GM18526 (cell line): ENCODE data around the gene FCER2.

Source experiments
- POLR2A ChIP-seq: IDR thresholded peaks from 3 replicates; pipeline ENCODE4 v1.6.1; 2011; ENCODE audit not compliant: insufficient read length; ENCODE audit errors: extremely low read depth

FCER2 gene

DNA sequence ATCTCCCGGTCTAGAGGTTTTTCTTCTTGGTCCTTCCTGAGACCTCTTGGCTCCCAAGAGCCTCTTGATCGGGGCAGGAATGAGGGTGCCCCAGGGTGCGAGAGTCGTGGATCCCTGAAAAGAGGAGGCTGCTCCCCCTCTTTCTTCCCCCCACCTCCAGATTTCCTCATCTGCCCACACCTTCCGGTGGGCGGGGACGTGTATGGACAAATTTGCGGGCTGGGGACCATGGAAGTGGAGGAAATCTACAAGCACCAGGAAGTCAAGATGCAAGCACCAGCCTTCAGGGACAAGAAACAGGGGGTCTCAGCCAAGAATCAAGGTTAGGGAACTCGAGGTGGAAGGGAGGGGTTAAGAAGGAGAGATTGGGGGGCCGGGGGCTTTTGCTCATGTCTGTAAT, 25.1 kb downstream of the FCER2 start, which contains the start of gene MCEMP1:
Gene MCEMP1, plus strand, starts transcription at position 237 of the 400 bp plus-strand sequence. Its CDS starts 31 bp downstream, at position 268.
- TF ChIP-seq POLR2A, result no peak

DNA sequence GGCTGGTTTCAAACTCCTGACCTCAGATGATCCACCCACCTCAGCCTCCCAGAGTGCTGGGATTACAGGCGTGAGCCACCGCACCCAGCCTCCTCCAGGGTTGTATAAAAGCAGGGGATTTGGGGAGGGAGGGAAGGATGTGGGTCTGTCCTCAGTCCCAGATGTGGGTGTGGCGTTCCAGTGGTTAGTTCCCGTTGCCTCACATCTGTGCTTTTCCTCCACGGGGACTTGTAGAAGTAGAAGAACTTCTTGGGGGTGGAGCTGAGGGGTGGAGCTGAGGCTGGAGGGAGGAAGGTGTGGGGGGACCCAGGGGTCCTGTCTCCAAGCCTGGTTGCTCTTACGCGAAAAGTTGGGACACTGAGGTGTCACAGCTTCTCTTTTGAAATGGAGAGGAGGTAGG, 25.6 kb downstream of the FCER2 start:
- no peak for TF ChIP-seq POLR2A

DNA sequence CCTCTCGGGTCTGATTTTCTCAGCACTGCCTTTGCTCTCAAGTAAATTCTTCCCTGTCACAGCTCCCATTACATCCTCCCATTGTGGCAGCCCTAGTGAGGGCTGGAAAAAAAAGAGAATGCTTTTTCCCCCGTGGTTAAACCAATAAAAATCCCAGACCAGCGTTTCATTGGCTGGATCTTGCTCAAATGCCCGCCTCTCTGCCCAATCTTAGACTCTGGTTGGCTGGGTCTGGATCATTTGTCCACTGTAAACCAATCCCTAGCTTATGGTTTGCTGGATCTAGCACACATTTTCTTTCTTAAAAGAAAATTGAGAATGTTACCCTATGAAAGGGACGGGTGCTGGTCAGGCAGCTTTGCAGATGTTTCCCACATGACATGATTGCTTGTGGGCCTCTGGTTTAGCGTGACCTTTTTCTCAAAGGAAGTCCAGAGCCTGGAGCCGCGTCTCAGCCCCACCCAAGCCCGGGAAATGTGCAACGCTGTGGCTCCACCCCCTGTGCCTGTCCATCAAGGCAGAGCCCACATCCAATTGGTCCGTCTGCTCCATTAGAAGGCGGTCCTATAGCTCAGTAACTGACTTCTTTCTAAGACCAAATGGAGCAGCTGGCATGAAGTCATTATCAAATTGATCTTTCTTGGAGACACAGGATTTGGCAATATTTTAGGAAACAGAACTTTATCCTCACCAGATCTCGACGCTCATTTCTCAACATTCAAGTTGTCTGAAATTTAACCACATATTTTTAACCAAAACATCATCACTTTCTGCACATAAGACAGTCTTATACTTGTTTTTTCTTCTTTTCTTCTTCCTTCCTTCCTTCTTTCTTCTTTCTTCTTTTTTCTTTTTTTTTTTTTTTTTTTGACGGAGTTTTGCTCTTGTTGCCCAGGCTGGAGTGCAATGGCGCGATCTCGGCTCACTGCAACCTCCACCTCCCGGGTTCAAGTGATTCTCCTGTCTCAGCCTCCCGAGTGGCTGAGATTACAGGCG, 27.6 kb downstream of the FCER2 start:
- TF ChIP-seq POLR2A, result no peak

DNA sequence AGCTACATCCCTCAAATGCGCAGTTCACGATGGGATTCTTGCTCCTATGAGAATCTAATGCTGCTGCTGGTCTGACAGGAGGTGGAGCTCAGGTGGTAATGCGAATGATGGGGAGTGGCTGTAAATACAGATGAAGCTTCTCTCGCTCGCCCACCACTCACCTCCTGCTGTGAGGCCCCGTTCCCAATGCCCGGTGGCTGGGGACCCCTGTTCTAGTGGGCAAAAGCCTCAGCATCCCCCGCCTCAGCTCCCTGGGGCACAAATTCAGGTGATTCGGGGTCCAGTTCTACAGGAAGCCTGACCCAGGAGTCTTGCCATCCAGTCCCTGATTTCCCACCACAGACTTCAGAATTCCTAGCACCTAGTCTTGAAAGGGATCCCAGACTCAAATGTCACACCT, 29.4 kb downstream of the FCER2 start:
- no peak for TF ChIP-seq POLR2A

DNA sequence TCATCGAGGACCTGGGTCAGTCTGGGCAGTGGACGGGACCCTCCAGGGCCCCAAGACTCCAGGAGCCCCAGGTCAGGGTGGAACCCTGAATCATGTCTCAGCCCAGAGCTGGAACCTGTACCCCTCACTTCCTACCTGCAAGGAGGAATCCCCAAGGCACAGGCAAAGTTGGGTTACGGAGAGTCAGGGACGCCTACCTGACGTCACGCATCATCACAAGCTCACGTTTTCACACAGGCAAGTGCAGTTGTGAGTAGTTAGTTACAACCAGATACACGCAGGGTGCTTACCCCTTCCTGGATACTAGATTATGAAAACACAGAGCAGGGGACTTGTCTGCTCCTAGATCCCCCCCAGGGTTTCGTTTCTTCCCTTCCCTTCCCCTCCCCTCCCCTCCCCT, 31.1 kb downstream of the FCER2 start:
- TF ChIP-seq POLR2A, result no peak

DNA sequence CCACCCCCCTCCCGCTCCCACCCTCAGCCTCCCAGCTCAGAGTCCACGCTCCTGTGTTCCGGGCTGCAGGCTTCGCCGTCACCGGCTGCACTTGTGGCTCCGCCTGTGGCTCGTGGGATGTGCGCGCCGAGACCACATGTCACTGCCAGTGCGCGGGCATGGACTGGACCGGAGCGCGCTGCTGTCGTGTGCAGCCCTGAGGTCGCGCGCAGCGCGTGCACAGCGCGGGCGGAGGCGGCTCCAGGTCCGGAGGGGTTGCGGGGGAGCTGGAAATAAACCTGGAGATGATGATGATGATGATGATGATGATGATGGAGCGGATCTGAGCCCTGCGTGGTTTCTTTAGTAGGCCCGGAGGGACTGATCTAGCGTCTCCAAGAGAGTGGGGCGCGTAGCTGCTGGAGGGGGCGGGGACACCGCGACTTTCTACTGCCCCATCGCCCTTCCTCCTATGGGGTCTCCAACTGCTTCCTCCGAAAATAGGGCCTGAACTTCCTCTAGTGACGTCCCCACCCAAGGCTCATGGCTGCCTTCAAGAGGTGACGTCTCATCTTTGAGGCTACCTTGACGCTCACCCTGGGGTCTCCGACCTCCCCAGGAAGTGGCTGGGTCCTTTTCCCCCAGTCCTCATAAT, 31.7 kb downstream of the FCER2 start:
- no peak for TF ChIP-seq POLR2A

DNA sequence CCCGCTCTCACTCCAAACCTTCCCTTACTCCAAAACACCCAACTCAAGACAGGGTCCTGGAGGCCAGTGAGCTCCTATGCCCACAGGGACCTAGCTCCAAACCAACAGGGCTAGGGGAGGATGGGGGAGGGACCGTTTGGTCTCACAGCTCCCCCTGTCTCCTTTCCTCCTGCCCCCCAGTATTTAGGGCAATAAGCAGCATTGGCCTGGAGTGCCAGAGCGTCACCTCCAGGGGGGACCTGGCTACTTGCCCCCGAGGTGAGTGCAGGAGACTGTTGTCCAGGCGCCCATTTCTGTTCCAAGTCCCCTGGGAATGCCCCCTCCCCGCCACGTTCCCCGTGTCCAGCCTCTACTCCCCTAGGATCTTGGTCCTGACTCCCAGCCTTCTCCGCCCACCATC, 32.3 kb downstream of the FCER2 start:
- TF ChIP-seq POLR2A, result no peak

DNA sequence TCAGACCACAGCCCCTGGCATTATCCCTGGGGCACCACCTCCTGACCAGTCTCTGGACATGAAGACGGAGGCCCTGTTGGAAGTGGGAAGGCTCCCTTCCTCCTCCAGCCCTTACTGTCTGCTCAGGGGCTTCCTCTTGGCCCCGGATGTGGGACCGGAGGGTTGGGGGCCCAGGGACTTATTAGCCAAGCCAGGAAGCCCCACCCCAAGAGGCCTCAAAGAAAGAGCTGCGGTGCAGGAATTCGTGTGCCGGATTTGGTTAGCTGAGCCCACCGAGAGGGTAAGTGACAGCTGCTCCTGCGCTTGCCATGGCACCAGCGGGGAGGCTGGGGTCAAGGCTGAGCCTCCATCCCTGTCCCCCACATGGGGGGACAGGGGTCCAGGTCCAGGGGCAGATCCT, 33.1 kb downstream of the FCER2 start, which contains the start of gene RETN:
Gene RETN, plus strand, starts transcription at position 208 of the 400 bp plus-strand sequence. CDS start 278 bp downstream, outside the sequence.
- no peak for TF ChIP-seq POLR2A

DNA sequence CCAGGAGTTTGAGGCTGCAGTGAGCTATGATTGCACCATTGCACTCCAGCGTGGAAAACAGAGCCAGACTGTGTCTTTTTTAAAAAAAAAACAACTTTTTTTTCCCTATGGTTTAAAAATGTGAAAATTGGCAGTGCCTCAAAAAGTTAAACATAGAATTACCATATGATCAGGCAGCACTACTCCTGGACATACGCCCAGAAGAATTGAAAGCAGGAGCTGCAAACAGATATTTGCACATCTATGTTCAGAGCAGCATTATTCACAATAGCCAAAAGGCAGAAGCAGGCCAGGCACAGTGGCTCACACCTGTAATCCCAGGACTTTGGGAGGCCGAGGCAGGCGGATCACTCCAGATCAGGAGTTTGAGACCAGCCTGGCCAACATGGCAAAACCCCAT, 36.9 kb downstream of the FCER2 start:
- no peak for TF ChIP-seq POLR2A

DNA sequence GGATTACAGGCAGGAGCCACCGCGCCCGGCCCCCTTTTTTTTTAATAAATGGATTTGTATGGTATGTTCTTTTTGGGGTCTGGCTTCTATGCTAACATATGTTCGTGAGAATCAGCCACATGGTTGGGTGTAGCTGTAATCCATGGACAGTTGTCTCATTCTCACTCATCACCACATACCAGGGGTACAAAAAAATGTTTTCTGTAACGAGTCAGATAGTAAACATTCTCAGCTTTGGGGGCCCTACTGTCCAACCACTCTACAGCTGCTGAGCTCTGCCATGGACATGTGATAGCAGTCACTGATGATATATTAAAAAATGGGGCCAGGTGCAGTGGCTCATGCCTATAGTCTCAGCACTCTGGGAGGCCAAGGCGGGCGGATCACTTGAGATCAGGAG, 38.2 kb downstream of the FCER2 start:
- no peak for TF ChIP-seq POLR2A

DNA sequence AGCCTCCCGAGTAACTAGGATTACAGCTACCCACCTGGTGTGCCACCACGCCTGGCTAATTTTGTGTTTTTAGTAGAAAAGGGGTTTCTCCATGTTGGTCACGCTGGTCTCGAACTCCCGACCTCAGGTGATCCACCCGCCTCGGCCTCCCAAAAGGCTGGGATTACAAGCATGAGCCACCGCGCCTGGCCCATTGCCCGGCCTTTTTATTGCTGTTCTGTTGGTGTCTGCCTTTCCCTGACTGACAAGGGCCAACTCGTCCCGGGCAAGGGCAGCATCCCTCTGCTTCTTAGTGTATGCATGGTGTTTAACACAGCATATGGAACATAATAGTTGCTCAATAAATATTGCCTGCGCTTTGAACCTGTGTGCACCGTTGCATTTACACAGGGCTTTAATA, 39.3 kb downstream of the FCER2 start:
- TF ChIP-seq POLR2A, result no peak

DNA sequence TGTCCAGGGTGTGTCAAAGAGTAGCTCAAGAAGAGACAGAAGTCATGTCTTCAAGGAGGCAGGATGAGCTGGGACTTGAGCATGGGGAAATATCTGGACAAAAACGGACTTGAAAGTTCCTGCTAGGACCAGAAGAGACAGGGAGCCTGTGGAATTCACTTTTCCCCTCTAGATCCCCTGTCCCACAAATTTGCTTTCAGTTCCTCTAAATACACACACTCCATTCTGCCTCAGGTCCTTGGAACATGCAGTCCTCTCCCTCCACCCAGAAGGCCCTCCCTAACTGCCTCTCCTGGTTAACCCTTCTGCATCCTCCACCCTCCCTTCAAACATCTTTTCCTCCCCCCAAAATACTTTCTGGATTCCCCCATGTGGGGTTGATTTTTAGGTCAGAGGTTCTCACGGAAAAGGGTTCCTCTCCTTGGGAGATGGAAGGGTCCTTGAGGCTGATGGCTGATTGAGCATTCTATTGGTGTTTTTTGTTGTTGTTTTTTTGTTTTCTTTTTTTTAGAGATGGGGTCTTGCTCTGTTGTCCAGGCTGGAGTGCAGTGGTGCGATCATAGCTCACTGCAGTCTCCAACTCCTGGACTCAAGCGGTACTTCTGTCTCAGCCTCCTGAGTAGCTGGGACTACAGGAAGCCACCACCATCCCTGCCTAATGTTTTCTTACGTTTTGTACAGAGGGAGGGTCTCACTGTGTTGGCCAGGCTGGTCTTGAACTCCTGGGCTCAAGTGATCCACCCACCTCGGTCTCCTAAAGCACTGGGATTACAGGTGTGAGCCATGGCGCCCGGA, 40.0 kb downstream of the FCER2 start:
- TF ChIP-seq POLR2A, result no peak

DNA sequence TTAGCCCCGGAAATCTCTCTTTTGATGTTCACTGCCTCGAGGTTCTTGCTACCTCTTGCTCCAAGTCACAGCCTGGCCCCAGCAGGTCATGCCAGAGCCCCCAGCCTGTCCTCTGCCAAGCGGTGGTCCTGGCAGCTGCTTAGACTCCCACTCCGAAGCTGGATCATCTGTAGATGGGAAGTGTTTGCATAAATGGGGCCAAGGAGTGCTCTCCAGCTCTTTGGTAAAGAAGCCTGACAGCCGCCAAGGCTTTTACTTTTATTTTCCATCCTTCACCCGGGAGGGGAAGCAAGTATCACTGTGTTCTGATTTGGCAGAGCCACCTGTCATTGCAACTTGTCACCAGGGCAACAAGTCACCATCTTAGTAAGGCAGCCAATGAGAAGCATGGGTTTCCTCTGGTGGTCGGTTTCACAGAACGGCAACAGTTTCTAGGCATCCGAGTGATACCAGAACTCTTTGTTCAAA, 43.7 kb downstream of the FCER2 start:
- TF ChIP-seq POLR2A, result no peak

DNA sequence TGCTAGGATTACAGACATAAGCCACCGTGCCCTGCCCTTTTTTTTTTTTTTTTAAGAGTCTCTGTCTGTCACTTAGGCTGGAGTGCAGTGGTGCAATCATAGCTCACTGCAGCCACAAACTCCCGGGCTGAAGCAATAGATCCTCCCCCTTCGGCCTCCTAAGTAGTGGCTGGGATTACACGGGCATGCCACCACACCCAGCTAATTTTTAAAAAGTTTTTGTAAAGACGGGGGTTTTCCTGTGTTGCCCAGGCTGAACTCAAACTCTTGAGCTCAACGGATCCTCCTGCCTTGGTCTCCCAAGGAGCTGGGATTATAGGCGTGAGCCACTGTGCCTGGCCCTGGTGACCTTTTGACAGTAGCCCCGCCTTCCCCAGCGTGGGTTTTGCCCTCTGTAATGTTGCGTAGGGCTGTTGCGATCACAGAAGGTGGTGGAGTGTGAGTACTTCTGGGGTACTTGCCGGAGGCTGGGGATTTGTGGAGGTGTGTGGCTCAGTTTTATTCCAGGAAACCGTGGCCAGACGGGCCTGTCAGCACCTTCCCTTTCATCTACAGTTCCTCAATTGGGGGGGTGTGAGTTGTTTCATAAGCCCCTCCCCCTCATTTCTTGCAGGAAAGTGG, 44.7 kb downstream of the FCER2 start:
- TF ChIP-seq POLR2A, result no peak

DNA sequence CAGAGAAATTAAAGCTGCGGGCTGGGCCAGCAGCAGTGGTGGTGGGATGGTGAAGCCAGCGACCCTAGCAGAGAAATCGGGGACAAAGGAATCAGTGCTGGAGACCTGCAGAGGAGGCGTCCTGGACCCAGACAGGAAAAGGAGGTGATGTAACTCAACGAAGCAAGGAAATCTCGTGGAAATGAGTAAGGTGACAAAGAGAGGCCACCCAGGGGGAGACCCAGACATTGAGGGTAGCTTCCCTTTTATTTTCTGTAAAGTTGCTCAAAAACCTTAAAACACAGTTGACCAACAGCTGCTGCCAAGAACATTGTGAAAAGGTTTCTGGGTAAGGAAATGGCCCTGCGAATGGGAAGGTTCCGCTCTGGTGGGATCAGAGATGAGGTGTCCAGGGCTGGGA, 46.4 kb downstream of the FCER2 start:
- TF ChIP-seq POLR2A, result no peak
